Activated T-cell treated with anti-CD3 and anti-CD28 coated beads, Interleukin-2, amount 50 U/mL, for 72 hours (primary cell): ENCODE measurements around the gene BAMBI. TPM values are rescaled to one million over a fixed set of nuclear protein-coding genes. Genes with fewer than 3 reads are reported as not detected.

Source experiments
- ATAC-seq, 2 donors: fragments of 150-1000 bp; cut with Tn5 transposase; replicated peaks in 1 of 2; 2 replicates each; pipeline ENCODE4 v1.10.0; 2021; ENCODE audit warnings: moderate library complexity in 2 of 2, mild to moderate bottlenecking in 1 of 2
- DNase-seq, 2 donors: peaks; one replicate each; pipeline ENCODE4 v3.0.0; 2021 to 2022; ENCODE audit warnings: mixed read lengths in 1 of 2
- H3K27ac Mint-ChIP-seq: one replicate; pipeline ENCODE4 v1.8.0; 2022; ENCODE audit warnings: mild to moderate bottlenecking, moderate library complexity, mixed read lengths
- H3K27me3 Mint-ChIP-seq: one replicate; pipeline ENCODE4 v1.8.0; 2022; ENCODE audit warnings: low read depth, mixed read lengths
- H3K36me3 Mint-ChIP-seq, 2 donors: one replicate each; pipeline ENCODE4 v1.8.0; 2022; ENCODE audit warnings: mixed read lengths in 2 of 2, mild to moderate bottlenecking in 1 of 2; ENCODE audit not compliant: insufficient read depth in 2 of 2
- H3K4me1 Mint-ChIP-seq: one replicate; pipeline ENCODE4 v1.8.0; 2022; ENCODE audit warnings: low read depth, mixed read lengths
- H3K4me3 Mint-ChIP-seq, 2 donors: one replicate each; pipeline ENCODE4 v1.8.0; 2022; ENCODE audit warnings: mild to moderate bottlenecking in 2 of 2, mixed read lengths in 2 of 2, moderate library complexity in 2 of 2
- H3K9me3 Mint-ChIP-seq, 2 donors: one replicate each; pipeline ENCODE4 v1.8.0; 2022; ENCODE audit warnings: mixed read lengths in 2 of 2
- total RNA-seq, 2 donors: library from RNA; stranded (reverse); gene quantifications; one replicate each; pipeline ENCODE4 v1.2.3, GENCODE V29; 2022

Gene BAMBI
- total RNA-seq, 2 donors from 2014 or later, result 0.17 to 0.32 TPM

GRCh38 chr10:28717656-28718201 is 40.4 kb downstream of the BAMBI start:
- Mint-ChIP-seq H3K4me3 (no peak overlapping the region), H3K4me1 (peaks cover 9% of the 10 kb centered on the region)
- no peak for ATAC-seq

GRCh38 chr10:28719789-28720436 is 42.6 kb downstream of the BAMBI start:
- Mint-ChIP-seq H3K4me3 (no peak overlapping the region), H3K4me1 (peaks cover 9% of the 10 kb centered on the region), H3K9me3 (no peaks in the 10 kb centered on the region), H3K36me3 (no peaks in the 10 kb centered on the region), H3K27ac (no peak overlapping the region), H3K27me3 (peaks cover 61% of the 10 kb centered on the region)
- ATAC-seq (no peak), DNase-seq (no peak)

More at GRCh38 chr10:28717656-28718201, 40.4 kb downstream of the BAMBI start:
- Mint-ChIP-seq H3K27ac (no peak overlapping the region), H3K9me3 (no peaks in the 10 kb centered on the region), H3K36me3 (no peaks in the 10 kb centered on the region), H3K27me3 (peaks cover 48% of the 10 kb centered on the region)
- no peak for DNase-seq

DNA sequence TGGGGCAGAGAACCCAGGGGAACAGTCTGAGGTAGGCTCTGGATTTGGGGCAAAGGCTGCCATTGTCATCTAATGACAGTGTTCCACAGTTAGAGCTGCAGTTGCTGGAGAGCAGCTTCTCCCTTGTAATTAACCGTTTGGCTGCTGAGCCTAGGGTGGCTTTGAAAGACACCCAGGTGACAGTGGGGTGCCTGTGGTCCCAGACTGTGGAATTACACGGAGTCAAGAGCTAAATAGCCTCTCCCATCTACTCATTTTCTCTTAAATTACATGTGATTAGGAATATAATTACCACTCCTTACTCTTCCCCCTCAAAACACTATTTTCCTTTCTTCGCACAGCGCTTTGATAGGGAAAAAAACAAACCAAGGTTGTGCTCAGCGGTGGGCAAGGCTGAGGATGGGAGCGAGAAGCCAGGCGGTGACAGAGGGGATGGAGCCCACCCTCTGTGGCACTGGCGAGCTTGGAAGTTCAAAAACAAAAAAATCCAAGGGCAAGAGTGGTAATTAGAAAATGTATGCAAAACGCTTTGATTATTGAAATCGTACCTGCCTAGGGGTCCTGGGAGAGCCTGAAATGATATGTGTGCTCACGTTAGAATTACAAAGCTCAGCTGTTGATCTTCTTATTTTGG is 44.1 kb downstream of the BAMBI start:
- Mint-ChIP-seq H3K4me1 (peaks cover 9% of the 10 kb centered on the region), H3K27ac (no peak overlapping the region), H3K36me3 (no peaks in the 10 kb centered on the region), H3K27me3 (peaks cover 54% of the 10 kb centered on the region), H3K9me3 (no peaks in the 10 kb centered on the region), H3K4me3 (peak overlapping the region; percentile 68)
- DNase-seq, result no peak
- no peak for ATAC-seq

DNA sequence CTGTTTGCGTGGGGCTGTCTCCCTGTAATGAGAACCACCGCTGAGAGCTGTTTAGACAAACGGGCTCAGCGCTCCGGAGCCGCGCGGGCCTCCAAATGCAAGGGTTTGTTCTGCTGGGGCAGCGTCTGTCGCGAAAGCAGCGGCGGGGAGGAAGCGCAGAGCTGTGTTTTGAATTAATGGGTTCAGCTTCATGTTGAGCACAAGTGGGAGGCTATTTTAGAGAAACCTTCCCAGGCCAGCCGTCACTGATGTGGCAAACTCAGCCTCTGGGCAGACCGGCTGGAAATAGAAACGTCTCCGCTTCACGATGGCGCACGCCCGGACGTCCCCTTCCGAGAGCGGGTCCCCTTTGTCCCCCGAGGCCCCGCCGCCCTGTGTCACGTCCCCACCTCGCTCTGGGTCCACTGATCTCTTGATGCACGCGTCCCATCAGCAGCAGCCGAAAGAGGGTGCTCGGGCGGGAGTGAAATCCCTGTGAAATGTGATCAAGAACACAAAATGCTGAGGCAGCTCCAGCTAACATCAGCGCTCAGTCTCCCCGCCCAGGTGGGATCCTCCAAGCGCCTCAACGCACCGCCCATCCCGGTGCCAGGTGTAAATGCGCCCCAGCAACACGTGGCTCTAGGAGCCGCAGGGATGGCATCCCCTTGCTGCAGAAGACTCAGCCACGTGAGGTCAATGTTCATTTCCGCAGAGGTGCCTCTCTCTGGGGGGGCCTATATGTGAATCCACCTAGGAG is 44.9 kb downstream of the BAMBI start:
- Mint-ChIP-seq H3K36me3 (no peaks in the 10 kb centered on the region), H3K4me3 (peak overlapping the region; percentile 68), H3K27ac (no peak overlapping the region), H3K4me1 (peaks cover 9% of the 10 kb centered on the region), H3K9me3 (no peaks in the 10 kb centered on the region), H3K27me3 (peaks cover 55% of the 10 kb centered on the region)
- DNase-seq, result peak; percentile 1
- ATAC-seq, result peak in 1 of 2 donors; percentile 25

- Mint-ChIP-seq H3K27me3 (peaks cover 21% of the 10 kb centered on the region), H3K9me3 (peaks cover 0 to 2% of the 10 kb centered on the region in 2 donors), H3K27ac (no peak overlapping the region), H3K4me1 (no peaks in the 10 kb centered on the region), H3K36me3 (no peaks in the 10 kb centered on the region), H3K4me3 (no peak overlapping the region)
- ATAC-seq (no peak), DNase-seq (no peak)
Measured at GRCh38 chr10:28728366-28728765, 51.0 kb downstream of the BAMBI start.

DNA sequence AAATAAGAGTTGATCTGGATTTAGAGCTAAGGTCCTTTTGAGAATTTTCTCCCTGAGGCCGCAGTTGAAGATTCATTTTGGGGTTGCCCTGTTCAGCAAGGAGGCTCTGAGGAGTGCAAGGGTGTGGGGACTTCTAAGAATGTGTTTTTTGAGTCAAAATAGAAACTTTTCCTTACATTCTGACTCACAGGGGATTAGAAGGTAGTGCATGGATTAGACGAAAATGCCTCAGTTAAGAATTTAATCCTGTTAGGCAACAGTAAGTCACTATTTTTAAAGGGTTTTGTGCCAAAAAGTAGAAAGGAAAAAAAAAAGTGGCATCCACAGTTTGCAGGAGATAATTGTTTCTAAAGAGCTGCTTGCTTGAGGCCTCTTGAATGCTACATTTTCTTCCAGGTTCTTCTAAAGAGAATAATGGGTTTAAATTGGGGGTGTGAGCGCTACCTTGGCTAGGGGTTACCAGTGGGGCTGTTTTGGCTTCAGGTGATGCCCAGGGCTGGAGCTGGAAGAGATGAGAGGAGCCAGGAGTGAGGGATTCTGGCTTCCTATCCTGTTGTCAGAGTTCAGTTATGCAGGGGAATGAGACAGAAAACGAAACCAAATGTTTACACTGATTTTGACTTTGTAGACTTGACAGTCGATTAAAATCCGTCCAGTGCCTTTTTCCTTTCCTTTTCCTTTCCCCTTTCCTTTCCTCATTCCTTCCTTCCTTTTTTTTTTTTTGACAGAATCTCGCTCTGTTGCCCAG is 52.9 kb downstream of the BAMBI start:
- H3K4me3 Mint-ChIP-seq, result no peak overlapping the region
- no peak for DNase-seq
- H3K36me3 Mint-ChIP-seq, result no peaks in the 10 kb centered on the region
- no peak overlapping the region for H3K27ac Mint-ChIP-seq
- H3K4me1 Mint-ChIP-seq, result no peaks in the 10 kb centered on the region
- peaks cover 10% of the 10 kb centered on the region for H3K27me3 Mint-ChIP-seq
- ATAC-seq, result no peak
- H3K9me3 Mint-ChIP-seq, result peaks cover 0 to 2% of the 10 kb centered on the region in 2 donors

- H3K4me1 Mint-ChIP-seq, result no peaks in the 10 kb centered on the region
Measured at GRCh38 chr10:28732091-28732490, 54.8 kb downstream of the BAMBI start.

More at GRCh38 chr10:28732091-28732490, 54.8 kb downstream of the BAMBI start:
- no peak overlapping the region for H3K27ac Mint-ChIP-seq
- peaks cover 8% of the 10 kb centered on the region for H3K27me3 Mint-ChIP-seq
- H3K9me3 Mint-ChIP-seq, result peaks cover 0 to 2% of the 10 kb centered on the region in 2 donors
- DNase-seq (no peak), ATAC-seq (no peak)
- H3K4me3 Mint-ChIP-seq, result no peak overlapping the region
- H3K36me3 Mint-ChIP-seq, result no peaks in the 10 kb centered on the region

Other genes with a start within 250 kb of the BAMBI start
- gene WAC, start 144.4 kb upstream of the BAMBI start, total RNA-seq, result 100 to 1,000 TPM; 173 to 194 TPM